HL-60 (cell line): ENCODE data around the gene GABRA4.

Experiments
- DNase-seq, 2 experiments: peaks; one replicate each; pipeline ENCODE4 v3.0.0-alpha.2; 2010 to 2020; ENCODE audit warnings: low read depth in 1 of 2, low spot score in 1 of 2
- H3K27ac ChIP-seq: fragments of 250-450 bp; sonication (Bioruptor Pico); replicated peaks from 2 replicates; pipeline ENCODE4 v1.5.1; 2020; ENCODE audit warnings: mild to moderate bottlenecking, moderate library complexity
- H3K27me3 ChIP-seq: fragments of 250-450 bp; sonication (Bioruptor Pico); 2 replicates; pipeline ENCODE4 v1.5.1; 2021; ENCODE audit warnings: mild to moderate bottlenecking, moderate library complexity; ENCODE audit not compliant: insufficient read depth, poor library complexity, severe bottlenecking
- H3K4me3 ChIP-seq: replicated peaks from 2 replicates; pipeline ENCODE4 v1.5.1; 2011; ENCODE audit warnings: mild to moderate bottlenecking, control low read depth, low read length; ENCODE audit not compliant: insufficient read depth
- CTCF ChIP-seq: IDR thresholded peaks from one replicate; pipeline ENCODE4 v1.5.1; 2011; ENCODE audit warnings: low read length, control low read depth, inconsistent platforms; ENCODE audit not compliant: insufficient read depth
- GABPA ChIP-seq: IDR thresholded peaks from 2 replicates; pipeline ENCODE4 v1.6.1; 2012; ENCODE audit warnings: low read depth
- POLR2AphosphoS5 ChIP-seq: IDR thresholded peaks from 2 replicates; pipeline ENCODE4 v1.6.1; 2012; ENCODE audit warnings: low read depth
- REST ChIP-seq: IDR thresholded peaks from 2 replicates; pipeline ENCODE4 v1.6.1; 2012; ENCODE audit warnings: low read depth; ENCODE audit not compliant: insufficient replicate concordance
- SPI1 ChIP-seq: IDR thresholded peaks from 2 replicates; pipeline ENCODE4 v1.6.1; 2012; ENCODE audit warnings: low read depth, mild to moderate bottlenecking, borderline replicate concordance

Gene GABRA4

DNA sequence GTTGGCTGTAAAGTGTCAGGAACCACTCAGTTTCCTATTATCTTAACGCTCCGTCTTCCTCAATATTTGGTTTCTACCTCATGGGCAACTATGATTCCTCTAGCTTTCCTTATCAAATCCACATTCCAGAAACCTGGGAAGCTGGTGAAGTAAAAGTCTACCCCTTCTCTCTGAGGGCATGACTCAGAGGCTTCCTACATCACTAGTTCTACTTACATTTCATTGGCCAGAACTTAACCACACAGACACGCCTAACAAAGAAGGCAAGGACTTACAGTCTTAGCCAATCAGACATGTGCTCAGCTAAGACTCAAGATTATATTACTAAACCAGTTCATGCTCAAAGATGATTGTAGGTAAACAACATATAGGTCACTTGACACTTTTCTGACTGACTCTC is 114.7 kb downstream of the GABRA4 start:
- TF ChIP-seq SPI1 (no peak), GABPA (no peak)
- H3K27ac ChIP-seq = no peak overlapping the region
- no peak for DNase-seq
- H3K27me3 ChIP-seq = no peaks in the 10 kb centered on the region
- no peak overlapping the region for H3K4me3 ChIP-seq

GRCh38 chr4:46874811-46875210 is 118.6 kb downstream of the GABRA4 start:
- DNase-seq = no peak
- no peak for TF ChIP-seq REST
- TF ChIP-seq CTCF = no peak
- TF ChIP-seq GABPA = no peak
- no peak for TF ChIP-seq SPI1
- TF ChIP-seq POLR2AphosphoS5 = no peak
- no peak overlapping the region for H3K27ac ChIP-seq

GRCh38 chr4:46870411-46870810 is 123.0 kb downstream of the GABRA4 start:
- no peaks in the 10 kb centered on the region for H3K27me3 ChIP-seq
- TF ChIP-seq SPI1 (no peak), GABPA (no peak), REST (no peak), POLR2AphosphoS5 (no peak), CTCF (no peak)
- DNase-seq = no peak

More at GRCh38 chr4:46874811-46875210, 118.6 kb downstream of the GABRA4 start:
- H3K27me3 ChIP-seq = no peaks in the 10 kb centered on the region
- no peak overlapping the region for H3K4me3 ChIP-seq

More at GRCh38 chr4:46870411-46870810, 123.0 kb downstream of the GABRA4 start:
- Histone ChIP-seq H3K27ac (no peak overlapping the region), H3K4me3 (no peak overlapping the region)
